Fibroblast of skin of right biceps (primary cell): ENCODE measurements around the gene PPARA.
"Not testable (repeated sequence)": the region's sequence is repeated elsewhere in the genome, so short reads cannot be mapped to it uniquely, and the experiment has no call there.

Experiments used
- DNase-seq: peaks from one replicate; pipeline ENCODE4 v3.0.0-alpha.2; 2013

PPARA gene

GRCh38 chr22:46176508-46177003 is 26.2 kb downstream of the PPARA start:
- no peak for DNase-seq

GRCh38 chr22:46178755-46179505 is 28.6 kb downstream of the PPARA start:
- DNase-seq, result peak; percentile 11

- no peak for DNase-seq
Observed at GRCh38 chr22:46179748-46180147, 29.4 kb downstream of the PPARA start.

GRCh38 chr22:46180370-46181137 is 30.2 kb downstream of the PPARA start:
- DNase-seq, result peak; percentile 10

GRCh38 chr22:46183733-46184132 is 33.4 kb downstream of the PPARA start:
- no peak for DNase-seq

GRCh38 chr22:46185283-46185682 is 35.0 kb downstream of the PPARA start:
- no peak for DNase-seq

GRCh38 chr22:46187862-46188261 is 37.5 kb downstream of the PPARA start:
- no peak for DNase-seq

GRCh38 chr22:46192210-46192993 is 42.1 kb downstream of the PPARA start:
- DNase-seq, result no peak

- DNase-seq, result no peak
Observed at GRCh38 chr22:46193898-46194310, 43.6 kb downstream of the PPARA start.

- DNase-seq, result no peak
Observed at GRCh38 chr22:46195487-46196165, 45.3 kb downstream of the PPARA start.

- DNase-seq, result no peak
Observed at GRCh38 chr22:46196278-46196677, 46.0 kb downstream of the PPARA start.

- DNase-seq, result no peak
Observed at GRCh38 chr22:46198274-46198673, 47.9 kb downstream of the PPARA start.

- DNase-seq, result not testable (repeated sequence)
Observed at GRCh38 chr22:46198806-46199205, 48.5 kb downstream of the PPARA start.

- DNase-seq, result no peak
Observed at GRCh38 chr22:46201059-46201757, 50.9 kb downstream of the PPARA start.

- DNase-seq, result no peak
Observed at GRCh38 chr22:46202897-46203600, 52.7 kb downstream of the PPARA start.

GRCh38 chr22:46203601-46203980 is 53.3 kb downstream of the PPARA start:
- no peak for DNase-seq

GRCh38 chr22:46209262-46209661 is 58.9 kb downstream of the PPARA start:
- no peak for DNase-seq

- DNase-seq, result no peak
Observed at GRCh38 chr22:46212195-46212594, 61.9 kb downstream of the PPARA start.

- DNase-seq, result peak; percentile 7
Observed at GRCh38 chr22:46213052-46213451, 62.7 kb downstream of the PPARA start.

- no peak for DNase-seq
Observed at GRCh38 chr22:46214149-46214548, 63.8 kb downstream of the PPARA start.

- no peak for DNase-seq
Observed at GRCh38 chr22:46214616-46215015, 64.3 kb downstream of the PPARA start.
